Ecto neural progenitor cell (in vitro differentiated cells): Measurements from ENCODE around the gene ATXN2.
"Not testable (repeated sequence)": the region's sequence is repeated elsewhere in the genome, so short reads cannot be mapped to it uniquely, and the experiment has no call there.

Experiments used
- DNase-seq: peaks from one replicate; pipeline ENCODE4 v3.0.0-alpha.2; 2018; ENCODE audit warnings: low spot score

Gene ATXN2

DNA sequence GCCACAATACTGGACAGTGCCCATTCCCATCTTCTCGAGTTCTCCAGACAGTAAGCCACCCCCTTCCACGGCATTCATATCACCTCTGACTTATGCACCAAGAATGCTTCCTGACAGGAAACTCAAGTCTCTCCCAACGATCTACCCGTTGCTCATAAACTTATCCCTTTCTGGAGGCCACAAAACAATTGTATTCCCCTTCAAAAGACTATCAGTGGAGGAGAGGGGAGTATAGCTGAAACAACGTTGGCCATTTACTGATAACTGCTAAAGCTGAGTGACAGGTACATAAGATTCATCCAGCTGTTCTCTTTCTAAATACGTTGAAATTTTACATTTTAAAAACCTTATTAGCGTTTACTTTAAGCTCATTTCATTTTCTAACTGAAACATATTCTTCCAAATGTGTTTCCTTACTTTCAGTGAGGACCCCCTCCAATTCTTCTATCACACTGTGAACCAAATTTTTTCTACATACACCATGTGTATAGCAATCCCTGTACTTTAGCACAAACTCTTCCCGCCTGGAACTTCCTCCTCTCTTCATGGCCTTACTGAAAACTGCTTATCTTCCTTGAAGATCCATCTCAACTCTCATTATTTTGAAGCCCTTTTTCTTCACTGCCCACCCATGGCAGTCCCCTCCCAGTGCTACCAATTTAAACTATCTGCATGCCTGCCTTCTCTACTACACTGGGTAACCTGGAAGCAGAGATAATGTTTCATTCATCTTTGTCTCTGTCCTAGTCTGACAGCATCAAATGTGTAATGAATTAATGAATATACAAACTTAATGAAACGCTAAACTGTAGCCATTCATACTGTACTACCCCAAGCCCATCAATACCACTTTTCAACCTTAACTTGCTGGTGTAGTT, 28.8 kb downstream of the ATXN2 start:
- DNase-seq: no peak

DNA sequence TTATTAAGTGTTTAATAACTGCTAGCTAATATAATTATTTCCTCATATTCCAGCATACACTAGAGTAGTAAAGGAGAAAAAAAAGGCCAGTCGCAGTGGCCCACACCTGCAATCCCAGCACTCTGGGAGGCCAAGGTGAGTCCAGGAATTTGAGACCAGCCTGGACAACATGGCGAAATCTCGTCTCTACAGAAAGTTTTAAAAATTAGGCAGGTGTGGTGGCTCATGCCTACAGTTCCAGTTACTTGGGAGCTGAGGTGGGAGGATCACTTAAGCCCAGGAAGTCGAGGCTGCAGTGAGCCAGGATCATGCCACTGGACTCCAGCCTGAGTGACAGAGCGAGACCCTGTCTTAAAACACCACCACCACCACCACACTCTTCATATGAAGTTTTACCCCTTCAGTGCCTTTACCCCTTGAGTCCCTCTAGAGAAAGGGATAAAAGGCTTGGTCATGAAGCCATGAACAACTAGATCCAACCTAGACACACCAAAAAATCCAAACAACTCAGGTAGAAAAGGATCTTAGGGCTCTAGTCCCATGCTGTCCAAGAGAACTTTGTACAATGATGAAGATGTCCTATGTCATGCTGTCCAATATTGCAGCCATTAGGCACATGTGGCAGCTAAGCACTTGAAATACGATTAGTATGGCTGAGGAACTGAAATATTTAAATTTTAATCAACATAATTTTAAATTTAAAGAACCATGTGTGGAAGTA, 29.6 kb downstream of the ATXN2 start:
- DNase-seq: peak; percentile 34

DNA sequence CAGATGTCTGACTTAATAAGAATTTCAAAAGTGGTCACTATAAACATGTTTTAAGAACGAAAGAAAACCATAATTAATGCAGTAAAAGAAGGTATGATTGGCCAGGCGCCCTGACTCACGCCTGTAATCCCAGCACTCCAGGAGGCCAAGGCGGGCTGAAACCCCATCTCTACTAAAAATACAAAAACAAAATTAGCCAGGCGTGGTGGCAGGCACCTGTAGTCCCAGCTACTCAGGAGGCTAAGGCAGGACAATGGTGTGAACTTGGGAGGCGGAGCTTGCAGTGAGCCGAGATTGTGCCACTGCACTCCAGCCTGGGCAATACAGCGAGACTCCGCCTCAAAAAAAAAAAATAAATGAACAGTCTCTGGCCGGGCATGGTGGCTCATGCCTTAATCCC, 38.3 kb downstream of the ATXN2 start:
- not testable (repeated sequence) for DNase-seq

DNA sequence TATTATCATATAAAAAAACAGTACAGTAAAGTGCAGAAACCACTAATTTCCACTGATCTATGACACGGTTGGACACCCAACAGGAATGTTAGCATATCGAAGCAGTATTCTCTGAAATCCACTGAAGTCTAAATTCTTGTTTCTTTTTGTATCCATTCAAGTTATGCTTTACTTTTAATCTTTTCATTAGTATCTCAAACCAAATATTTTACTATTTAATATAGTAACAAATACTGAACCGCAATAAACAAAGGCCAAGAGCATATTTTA, 41.1 kb downstream of the ATXN2 start:
- DNase-seq: no peak

DNA sequence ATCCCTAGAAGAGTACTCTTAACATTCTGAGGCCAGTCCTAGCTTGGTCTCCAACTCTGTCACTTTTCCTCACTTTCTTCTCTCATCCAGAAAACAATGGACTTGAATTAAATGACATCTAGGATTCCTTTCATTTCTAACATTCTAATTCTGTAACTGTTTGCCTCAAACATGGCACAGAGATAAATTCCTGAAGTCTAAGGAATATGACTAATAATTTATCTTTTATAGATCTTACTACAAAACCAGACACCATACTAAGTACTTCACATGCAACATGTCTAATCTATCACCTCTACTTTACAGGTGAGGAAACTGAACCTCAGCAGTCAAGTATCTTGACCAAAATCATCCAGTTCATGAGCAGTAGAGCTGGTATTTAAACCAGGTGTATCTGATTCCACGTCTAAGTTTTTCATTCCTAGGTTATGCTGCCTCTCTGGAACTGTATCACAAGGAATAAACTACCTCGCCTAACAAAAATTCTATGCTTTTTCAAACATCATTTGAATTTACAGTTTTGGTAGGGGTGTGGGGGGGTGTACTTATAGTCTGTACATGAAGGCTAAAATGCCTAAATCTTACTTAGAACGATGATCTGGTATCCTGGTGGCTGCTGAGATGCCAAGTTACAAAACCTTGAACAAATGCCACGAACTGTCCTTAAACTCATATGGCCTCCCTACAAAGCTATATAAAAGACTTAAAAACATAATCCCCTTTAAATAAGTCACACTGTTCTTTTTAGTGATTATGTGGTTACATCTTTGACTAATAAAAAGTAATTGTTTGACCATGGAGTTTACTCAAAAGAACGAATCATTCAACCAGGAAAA, 41.6 kb downstream of the ATXN2 start:
- no peak for DNase-seq

DNA sequence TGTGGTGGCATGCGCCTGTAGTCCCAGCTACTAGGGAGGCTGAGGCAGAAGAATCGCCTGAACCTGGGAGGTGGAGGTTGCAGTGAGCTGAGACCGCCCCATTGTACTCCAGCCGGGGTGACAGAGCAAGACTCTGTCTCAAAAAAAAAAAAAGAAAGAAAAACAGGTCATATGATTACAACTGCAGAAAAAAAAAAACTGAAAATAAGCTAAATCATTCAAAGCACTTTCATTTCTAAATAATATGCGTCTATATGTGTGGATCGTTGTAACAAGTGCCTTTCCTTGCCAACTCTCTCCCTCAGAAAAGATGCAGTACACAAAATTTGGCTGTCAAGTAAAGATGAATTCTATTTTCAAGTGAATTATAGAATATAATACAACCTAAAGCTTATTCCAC, 42.4 kb downstream of the ATXN2 start:
- no peak for DNase-seq

DNA sequence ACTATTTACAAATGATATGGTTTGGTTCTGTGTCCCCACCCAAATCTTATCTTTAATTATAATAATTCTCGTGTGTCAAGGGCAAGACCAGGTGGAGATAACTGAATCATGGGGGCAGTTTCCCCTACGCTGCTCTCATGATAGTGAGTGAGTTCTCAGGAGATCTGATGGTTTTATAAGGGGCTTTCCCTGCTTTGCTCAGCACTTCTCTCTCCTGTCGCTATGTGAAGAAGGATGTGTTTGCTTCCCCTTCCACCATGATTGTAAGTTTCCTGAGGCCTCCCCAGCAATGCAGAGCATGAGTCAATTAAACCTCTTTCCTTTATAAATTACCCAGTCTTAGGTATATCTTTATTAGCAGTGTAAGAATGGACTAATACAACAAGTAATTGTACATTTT, 43.8 kb downstream of the ATXN2 start:
- not testable (repeated sequence) for DNase-seq

DNA sequence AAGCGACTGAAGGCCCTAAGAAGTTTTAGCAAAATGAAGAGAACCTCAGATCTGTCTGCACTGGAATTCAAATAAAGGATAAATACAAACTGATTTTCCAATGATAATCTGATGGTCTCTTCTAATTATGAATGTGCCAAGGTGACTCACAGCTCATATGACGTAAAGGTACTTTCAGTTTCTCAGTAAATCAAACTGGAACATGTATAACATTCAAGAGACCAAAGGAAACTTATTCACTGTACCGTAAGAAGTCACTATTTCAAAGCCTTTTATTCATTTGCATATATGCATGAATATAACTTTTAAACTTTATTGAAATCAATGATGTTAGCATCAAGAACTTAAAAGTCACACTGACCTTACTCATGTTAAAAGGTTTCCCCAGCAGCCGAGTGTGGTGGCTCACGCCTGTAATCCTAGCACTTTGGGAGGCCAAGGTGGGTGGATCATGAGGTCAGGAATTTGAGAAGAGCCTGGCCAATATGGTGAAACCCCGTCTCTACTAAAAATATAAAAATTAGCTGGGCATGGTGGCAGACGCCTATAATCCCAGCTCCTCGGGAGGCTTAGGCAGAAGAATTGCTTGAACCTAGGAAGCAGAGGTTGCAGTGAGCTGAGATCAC, 52.2 kb downstream of the ATXN2 start:
- no peak for DNase-seq

DNA sequence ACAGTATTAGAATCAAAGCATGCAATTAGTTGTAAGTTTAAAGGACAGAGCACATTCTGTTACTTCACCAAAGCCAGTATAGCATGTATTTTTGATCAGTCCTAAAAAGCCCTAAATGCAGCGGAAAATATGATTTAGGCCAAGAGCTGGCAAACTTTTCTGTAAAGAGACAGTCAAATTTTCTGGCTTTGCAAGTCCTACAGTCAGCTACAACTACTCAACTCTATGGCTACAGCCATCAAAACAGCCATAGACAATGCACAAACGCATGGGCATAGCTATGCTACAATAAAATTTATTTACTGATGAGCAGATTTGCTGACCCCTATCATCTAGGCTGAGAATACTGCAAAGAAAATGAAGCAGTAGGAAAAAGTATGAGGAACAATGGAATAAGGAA, 52.9 kb downstream of the ATXN2 start:
- DNase-seq: no peak

DNA sequence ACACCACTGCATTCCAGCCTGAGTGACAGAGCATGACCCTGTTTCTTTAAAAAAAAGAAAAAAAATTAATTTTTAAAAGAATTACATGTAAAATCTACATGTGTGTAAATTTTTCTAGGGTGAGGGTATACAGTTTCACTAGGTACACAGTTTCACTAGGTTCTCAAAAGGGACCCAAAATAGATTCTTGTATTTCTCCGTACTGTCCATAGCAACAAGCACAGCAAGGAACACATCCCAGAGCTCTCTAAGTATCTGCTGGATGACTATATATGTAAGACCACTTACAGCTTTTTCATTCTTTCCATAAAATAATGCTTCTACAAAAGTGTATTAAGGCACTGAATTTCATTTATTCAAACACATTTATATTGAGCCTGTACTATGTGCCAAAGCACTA, 55.1 kb downstream of the ATXN2 start:
- DNase-seq: no peak

DNA sequence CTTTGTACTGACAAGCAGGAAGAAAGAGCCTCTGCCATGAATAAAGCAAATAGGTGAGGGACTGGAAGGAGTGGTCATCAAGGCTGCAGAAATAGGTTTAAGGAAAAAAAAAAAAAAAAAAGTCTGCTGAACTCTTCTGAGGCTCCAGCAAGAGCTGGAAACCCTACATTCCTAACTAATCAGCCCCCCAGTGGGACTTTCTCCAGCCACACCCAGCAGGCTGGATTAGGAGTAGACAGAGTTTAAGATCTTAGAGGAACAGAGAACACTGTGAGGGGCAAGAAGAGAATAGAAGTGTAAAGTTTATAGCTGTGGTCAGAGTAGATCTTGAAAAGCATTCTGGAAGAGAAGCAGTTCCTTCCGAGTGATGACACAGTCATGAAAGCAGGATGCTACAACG, 66.4 kb downstream of the ATXN2 start:
- no peak for DNase-seq

DNA sequence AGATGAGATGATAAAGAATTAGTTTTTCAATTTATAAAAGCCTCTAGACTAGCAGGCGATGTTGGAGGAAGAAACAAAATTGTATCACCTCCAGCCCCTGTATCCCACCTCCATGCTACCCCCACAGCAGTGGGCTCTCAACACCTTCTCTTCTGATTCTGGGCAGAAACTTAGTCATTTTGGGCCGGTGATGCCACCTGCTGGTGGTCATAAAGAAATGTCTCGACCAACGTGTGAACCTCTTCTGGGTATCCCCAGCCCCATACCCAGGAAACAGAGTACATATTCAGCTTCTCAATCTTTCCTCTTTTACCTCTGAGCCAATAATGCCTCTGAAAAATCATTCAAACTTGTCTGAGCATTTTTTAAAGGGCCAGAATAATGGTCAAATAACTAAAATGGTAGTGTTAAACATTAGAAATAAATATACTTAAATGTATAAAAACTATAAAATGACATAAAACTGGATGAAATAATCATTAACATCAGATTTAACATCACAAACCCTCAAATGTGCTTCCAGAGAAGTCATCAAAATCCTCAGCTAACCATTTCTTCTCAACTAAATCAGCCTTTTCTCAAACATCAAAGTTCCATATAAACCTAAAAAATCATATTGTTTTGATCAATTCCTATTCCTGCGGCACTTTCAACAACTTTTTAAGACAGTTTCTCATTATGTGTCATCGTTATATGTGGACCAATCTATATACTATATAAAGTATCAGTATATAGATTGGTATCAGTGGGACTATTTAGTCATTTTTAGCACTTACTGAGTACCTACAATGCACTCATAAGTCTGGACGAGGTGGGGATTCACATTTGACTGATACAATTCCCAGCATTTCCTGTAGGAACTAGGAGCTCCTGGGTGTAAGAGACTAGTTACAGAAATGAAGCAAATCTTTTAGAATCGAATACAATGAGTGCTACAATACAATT, 69.4 kb downstream of the ATXN2 start:
- DNase-seq: peak; percentile 76

DNA sequence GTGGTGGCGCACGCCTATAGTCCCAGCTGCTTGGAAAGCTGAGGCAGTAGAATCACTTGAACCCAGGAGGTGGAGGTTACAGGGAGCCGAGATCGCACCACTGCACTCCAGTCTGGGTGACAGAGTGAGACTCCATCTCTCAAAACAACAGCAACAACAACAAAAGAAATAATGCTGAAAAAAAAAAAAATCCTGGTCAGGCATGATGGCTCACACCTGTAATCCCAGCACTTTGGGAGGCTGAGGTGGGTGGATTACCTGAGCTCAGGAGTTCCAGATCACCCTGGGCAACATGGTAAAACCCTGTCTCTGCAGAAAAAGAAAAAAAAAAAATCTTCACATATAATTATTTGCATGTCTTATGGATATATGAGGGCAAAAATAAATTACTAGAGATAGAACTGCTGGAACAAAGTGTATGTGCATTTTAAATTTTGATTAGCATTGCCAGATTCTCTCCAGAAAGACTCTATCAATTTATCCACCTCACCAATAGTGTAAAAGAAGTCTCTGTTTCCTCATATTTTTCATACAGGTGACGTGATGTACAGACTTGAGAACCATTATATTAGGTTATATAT, 75.4 kb downstream of the ATXN2 start:
- no peak for DNase-seq

DNA sequence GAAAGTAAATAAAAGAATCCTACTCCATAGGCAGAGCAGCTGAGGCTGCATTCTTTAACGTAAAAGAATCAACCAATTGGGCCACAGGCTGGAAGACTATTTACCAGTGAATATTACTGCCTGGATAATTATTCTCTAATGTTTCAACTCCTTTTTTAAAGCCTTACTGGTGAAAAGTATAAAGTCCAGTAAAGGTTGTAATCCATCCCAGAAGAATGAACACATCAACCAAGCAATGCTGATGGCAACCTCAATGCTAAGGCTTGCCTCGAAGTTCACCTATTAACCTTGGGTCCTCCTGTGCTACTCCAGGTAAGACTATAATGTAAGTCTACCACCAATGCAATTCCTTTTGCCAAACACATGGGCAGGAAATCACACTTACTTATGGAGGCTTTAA, 77.3 kb downstream of the ATXN2 start:
- DNase-seq: no peak

DNA sequence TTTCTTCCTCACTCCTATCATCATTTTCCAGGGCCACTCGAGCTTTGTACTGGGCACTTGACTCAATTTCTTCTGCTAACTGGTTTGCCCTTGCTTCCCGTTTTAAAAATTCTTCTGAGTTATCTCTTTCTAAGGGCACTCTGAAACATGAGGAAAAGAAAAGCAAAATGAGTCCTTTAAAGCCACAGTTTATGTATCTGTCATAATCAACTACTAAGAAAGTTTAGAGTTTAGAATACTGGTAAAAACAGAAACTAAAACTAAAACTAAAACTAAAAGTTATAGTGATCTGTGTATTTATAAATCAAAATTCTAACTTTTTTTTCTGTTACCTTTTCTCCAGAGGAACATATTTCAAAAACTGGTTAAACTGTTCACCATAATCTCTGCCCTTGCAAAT, 79.2 kb downstream of the ATXN2 start:
- DNase-seq: no peak

DNA sequence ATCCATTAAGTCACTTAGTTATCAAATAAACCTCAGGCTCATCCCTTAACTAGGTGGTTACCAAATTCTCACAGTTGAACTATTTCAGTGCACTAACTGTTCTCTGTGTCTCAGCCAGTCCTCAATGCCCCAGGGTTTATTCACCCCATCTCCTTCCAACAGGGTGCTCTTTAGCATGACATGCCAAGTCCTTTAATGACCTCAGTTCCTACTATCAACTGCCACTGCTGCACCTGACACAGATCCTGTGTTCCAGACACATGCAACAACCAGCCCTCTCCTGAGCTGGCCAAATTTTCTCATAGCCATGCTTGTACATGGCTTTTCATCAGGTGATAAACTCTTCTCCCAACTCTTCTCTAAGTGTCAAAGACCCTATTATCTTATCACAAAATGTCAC, 80.0 kb downstream of the ATXN2 start:
- no peak for DNase-seq

DNA sequence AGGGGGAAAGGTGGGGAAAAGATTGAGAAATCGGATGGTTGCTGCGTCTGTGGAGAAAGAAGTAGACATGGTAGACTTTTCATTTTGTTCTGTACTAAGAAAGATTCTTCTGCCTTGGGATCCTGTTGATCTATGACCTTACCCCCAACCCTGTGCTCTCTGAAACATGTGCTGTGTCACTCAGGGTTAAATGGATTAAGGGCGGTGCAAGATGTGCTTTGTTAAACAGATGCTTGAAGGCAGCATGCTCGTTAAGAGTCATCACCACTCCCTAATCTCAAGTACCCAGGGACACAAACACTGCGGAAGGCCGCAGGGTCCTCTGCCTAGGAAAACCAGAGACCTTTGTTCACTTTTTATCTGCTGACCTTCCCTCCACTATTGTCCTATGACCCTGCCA, 91.4 kb downstream of the ATXN2 start:
- not testable (repeated sequence) for DNase-seq

DNA sequence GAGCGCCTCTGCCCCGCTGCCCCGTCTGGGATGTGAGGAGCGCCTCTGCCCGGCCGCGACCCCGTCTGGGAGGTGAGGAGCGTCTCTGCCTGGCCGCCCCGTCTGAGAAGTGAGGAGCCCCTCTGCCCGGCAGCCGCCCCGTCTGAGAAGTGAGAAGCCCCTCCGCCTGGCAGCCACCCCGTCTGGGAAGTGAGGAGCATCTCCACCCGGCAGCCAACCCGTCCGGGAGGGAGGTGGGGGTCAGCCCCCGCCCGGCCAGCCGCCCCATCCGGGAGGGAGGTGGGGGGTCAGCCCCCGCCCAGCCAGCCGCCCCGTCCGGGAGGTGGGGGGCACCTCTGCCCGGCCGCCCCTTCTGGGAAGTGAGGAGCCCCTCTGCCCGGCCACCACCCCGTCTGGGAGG, 91.9 kb downstream of the ATXN2 start:
- DNase-seq: not testable (repeated sequence)

DNA sequence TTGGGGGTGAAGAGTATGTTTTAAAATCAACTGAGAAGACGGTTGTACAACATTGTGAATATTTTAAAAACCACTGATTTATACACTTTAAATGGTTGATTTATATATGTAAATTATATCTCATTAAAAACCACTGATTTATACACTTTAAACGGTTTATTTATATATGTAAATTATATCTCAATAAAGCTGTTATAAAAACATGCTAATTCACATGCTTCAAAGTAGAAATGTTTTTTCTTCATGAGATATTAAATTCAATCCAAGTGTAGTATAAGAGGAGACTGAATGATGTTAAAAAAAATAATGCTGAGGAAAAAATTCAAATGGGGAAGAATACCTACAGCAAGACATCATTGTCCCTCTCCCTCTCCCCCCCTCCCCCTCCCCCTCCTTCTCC, 92.9 kb downstream of the ATXN2 start:
- DNase-seq: no peak

DNA sequence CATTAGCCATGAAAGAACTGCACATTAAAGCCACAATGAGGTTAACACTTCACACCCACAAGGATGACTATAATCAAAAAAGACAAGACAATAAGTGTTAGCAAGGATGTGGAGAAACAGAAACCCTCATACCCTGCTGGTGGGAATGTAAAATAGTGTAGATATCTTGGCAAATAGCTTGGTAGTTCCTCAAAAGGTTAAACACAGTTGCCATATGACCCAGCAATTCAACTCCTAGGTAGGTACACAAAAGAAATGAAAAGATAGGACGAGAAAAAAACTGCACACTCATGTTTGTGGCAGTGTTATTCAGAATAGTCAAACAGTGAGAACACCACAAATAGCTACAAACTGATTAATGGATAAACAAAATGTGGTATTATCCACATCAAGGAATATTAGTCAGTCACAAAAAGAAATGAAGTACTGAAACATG, 93.5 kb downstream of the ATXN2 start:
- no peak for DNase-seq

DNA sequence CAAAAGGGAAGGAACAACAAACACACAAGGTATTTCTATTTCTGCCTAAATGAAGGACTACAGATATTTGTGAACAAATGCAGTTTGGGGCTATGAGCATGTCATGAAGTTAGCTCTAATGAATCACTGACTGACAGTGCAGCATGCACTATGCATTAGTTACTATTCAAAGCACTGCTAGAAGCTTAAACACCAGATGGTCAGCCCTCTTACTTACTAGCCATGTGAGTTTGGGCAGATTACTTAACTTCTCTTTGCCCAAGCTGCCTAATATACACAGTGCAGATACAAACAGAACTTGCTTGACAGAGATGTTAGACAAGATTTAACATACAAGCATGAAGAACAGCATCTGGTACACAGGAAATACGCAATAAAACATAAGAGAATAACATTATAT, 96.0 kb downstream of the ATXN2 start:
- DNase-seq: no peak
